Uterus (tissue), 2 donors: Measurements from ENCODE around the gene ARHGAP42.

Experiments
- CTCF ChIP-seq, 4 experiments: fragments of 200-600 bp in 2 of 4; fragments of 450-650 bp in 2 of 4; sonication (generic) in 2 of 4; IDR thresholded peaks; one replicate each; pipeline ENCODE4 v1.5.1; 2016 to 2019; ENCODE audit warnings: antibody characterized with exemption in 4 of 4, mild to moderate bottlenecking in 2 of 4, moderate library complexity in 1 of 4
- POLR2A ChIP-seq, 2 donors: fragments of 450-650 bp; IDR thresholded peaks; one replicate each; pipeline ENCODE4 v1.6.1; 2016; ENCODE audit warnings: antibody characterized with exemption in 2 of 2, mild to moderate bottlenecking in 1 of 2, moderate library complexity in 1 of 2

DNA sequence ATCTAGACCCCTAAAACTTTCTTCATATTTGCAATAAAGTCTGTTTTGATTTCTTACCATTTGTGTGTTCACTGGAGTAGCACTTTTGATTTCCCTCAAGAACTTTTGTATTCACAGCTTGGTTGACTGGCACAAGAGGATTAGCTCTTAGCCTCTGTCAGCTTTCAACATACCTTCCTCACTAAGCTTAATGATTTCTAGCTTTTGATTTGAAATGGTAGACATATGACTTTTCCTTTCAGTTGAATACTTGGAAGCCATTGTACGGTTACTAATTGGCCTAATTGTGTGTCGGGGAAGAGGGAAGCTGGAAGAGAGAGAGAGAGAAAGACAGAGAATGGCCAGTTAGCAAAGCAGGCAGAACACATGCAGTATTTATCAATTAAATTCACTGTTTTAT, 180.5 kb downstream of the ARHGAP42 start:
- TF ChIP-seq CTCF (IDR thresholded peaks at IDR 0.05) (no peak), POLR2A (IDR thresholded peaks at IDR 0.05) (no peak)
